Activated CD8-positive, alpha-beta memory T cell treated with anti-CD3 and anti-CD28 coated beads, Interleukin-2, amount 50 U/mL, for 24 hours (primary cell): Measurements from ENCODE around the gene ETNK2.

Experiments used
- DNase-seq: peaks from one replicate; pipeline ENCODE4 v3.0.0-alpha.2; 2020; ENCODE audit errors: extremely low read depth

Gene ETNK2

DNA sequence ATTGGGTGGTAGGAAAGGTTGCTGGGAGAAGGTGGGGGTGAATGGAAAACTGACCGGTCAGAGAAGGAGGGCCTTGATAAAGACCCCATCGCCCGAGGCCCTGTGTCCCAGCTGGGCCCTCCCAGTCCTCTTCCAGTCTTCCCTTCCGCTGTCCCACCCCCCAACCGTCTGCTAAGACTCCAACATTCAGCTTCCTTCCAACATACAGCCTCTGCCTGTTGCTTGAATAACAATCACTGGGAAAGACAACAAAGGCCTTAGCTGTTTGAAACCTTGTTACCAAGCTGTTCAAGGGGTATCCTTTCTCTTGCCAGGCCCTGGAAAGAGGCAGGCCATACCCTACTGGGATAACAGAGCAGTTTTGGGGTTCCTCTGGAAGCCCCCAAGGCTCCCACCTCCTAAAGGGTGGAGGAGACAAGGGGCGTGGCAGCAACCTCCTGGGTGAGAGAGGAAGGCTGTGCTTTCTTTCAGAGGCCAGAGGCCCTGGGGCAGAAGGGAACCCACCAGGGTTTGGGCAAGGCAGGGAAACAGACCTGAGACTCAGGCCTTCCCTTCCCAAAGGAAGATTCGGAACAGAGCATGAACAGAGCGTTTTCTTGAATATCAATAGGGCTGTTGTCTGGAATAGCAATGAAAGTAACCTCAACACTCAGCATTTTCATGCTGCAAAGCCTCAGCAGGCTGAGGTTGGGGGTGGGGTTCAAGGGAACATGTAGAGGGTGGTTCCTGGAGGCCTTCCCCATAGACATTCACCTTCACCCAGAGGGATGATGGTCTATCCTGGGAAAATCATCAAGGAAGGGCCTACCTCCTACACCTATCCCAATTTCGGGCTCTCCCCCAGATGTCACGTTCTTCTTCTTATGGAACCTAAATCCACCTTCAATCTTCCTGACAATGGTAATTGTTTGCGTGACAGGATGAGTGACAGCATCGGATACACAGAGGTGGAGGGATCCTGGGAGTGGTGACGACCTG, 4.1 kb downstream of the ETNK2 start:
- DNase-seq, result no peak

GRCh38 chr1:204146965-204147364, 4.9 kb downstream of the ETNK2 start:
- DNase-seq, result no peak

- DNase-seq, result no peak
These were observed 5.5 kb downstream of the ETNK2 start for GRCh38 chr1:204146309-204146708.

DNA sequence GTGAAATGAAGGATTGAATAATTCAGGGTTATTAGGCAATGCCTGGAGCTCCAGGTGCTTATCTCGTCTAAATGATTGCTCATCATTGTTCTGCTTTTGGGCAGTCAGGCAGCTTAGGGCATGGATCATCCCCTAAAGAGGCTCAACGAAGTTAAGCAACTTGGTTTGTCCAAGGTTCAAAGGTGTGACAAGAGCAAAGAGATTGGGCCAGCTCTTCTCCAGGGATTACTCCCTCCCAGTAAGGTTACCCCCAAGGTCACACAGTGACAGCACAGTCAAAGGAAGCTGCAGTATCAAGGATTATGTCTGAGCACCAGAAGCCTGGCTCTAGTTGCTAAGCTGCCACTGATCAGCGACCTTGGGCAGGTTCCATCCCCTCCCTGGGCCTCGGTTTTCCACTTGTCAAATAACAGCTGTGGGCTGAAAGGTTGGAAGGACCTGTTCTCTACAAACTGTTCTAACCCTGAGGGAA, 6.8 kb downstream of the ETNK2 start:
- DNase-seq, result no peak

DNA sequence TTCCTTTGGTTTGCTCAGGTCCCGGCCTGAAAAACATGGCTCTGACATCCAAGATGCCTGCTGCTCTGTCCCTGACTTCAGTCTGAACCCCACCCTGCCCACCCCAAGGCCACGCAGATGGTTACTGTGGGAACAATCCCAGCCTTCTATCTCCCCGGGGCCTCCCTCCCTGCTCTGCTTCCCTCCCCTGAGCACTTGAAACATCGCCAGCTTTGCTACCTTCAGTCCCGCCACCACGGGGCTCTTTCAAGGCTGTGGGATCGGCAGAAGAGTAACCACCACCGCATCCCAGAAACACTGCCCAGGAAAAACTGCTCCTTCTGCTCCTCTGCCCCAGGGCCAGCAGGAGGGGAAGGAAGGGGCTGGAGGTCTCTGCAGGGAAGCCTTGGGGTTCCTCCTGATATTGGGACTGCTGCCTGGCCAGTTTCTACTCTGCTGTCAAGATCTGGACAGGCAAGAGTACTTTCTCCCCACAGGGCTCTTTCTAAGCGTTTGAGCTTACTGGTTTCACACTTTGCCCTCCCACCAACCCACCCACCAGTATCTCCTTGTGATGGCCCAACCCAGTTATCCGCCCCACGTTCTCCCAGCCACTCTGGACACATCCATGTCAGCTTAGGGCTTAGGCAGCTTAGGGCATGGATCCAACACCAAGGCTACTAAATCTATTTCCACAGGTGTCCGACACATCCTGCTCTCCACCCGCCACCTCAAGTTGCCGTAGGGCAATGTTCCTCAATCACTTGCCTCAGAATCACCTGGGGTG, 8.4 kb downstream of the ETNK2 start:
- DNase-seq, result no peak

DNA sequence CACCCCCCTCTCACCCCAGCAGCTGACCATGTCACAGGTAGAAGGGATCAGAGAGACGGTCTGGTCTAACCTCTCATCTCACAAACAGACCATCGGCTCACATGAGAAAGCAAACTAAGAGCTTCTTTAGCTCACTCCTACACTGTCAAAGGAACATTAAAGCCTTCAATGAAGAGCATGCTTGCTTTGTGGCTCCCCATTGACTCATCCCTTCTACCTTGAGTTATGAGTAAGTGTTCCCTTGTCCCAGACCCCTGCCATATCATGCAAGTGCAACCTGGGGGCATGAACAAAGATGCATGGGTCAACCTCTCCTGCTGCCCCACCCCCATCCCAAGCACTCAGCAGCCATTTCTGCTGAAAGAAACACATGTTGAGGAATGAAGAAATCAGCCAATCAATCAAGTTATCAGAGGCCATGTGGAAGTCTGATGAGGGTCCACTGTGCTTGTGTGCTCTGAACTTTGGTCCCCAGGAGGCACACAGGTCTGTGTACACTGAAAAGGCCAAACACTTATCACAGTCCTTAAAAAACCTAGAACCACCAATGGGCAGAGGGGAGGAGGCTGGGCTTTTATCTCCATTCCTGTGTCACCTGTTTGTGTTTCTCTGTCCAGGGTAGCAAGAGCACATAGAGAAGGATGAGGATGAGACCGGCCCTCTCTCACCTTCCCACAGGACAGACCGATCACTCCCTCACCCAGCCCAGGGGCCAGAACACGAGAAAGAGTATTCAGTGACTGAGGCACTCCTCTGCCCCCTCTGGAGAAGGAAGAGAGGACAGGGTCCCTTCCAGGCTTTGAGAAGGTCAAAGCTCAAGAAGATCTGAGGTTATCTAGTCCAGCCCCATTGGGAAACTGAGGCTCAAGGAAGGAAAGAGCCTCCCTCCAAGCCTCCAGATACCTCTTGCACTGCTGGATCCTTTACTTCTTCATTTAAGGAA, 9.5 kb downstream of the ETNK2 start:
- DNase-seq, result no peak

- DNase-seq, result no peak
These were observed 10.7 kb downstream of the ETNK2 start for GRCh38 chr1:204141131-204141530.

GRCh38 chr1:204139952-204140351, 11.9 kb downstream of the ETNK2 start:
- no peak for DNase-seq

DNA sequence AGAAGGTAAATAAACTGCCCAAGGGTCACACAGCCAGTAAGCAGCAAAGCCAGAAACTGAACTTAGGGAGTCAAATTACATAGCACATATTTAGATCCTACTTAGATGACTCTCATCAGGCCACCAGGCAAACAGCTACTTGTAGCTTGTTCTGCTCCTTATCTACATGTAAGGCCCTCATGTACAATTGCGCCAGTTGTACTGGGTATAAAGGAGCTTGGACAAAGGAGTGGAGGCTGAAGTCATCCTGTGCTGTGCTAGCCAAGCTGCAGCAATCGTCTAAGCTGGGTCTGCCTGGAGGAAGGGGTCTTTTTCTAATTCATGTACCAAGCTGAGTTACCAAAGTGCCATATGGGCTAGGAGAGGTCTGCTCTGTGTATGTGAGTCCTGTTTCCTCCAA, 12.8 kb downstream of the ETNK2 start:
- DNase-seq, result no peak

DNA sequence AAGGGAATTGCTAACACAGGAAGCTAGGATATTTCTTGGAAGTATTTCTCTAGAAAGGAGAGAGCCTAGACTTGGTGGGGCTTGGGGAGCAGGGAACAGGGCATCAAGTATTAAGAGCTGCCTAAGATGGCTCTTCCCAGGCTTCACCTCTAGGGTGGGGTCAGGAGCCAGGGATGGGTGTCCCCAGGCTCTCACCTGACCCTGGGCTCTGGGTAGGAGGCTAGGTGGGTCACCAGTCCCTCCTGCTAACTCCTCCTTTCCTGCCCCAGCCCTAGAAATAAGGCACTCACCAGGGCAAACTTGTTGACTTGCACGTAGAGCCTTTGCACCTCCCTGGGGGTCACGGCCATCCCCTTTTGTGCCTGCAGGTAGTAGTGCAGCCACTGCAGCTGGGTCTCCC, 15.0 kb downstream of the ETNK2 start:
- no peak for DNase-seq

- no peak for DNase-seq
These were observed 17.7 kb downstream of the ETNK2 start for GRCh38 chr1:204134103-204134502.

DNA sequence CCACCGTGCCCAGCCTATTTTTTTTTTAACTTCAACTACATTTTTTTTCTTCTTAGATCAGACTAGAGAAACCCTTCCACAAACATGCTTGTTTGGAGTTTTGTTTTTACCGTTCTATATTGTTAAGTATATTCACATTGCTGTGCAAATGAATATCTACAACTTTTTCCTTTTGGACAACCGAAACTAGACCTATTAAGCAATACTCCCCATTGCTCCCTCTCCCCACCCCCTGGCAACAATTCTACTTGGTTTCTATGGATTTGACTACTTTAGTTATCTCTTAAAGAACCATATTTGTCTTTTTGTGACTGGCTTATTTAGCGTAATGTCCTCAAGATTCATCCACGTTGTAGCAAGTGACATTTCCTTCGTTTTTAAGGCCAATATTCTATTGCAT, 19.1 kb downstream of the ETNK2 start:
- no peak for DNase-seq

DNA sequence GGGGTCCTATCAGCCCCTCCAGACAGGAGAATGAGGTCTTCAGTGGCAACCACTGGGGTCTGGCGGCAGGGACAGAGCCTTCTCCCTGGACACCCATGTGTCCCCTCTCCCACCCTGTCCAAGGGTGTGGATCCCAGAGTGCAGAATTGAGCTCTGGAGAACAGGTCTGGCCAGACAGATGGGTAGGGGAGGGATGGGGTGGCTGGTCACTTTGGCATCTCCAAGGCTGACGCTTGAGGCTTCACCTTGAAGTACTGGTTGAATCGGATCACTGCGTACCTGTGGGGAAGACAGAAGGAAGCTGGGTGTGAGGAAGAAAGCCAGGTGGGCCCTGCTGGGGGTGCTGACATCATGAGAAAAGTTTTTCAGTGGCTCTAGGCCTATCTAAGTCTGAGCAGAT, 19.9 kb downstream of the ETNK2 start:
- DNase-seq, result no peak

DNA sequence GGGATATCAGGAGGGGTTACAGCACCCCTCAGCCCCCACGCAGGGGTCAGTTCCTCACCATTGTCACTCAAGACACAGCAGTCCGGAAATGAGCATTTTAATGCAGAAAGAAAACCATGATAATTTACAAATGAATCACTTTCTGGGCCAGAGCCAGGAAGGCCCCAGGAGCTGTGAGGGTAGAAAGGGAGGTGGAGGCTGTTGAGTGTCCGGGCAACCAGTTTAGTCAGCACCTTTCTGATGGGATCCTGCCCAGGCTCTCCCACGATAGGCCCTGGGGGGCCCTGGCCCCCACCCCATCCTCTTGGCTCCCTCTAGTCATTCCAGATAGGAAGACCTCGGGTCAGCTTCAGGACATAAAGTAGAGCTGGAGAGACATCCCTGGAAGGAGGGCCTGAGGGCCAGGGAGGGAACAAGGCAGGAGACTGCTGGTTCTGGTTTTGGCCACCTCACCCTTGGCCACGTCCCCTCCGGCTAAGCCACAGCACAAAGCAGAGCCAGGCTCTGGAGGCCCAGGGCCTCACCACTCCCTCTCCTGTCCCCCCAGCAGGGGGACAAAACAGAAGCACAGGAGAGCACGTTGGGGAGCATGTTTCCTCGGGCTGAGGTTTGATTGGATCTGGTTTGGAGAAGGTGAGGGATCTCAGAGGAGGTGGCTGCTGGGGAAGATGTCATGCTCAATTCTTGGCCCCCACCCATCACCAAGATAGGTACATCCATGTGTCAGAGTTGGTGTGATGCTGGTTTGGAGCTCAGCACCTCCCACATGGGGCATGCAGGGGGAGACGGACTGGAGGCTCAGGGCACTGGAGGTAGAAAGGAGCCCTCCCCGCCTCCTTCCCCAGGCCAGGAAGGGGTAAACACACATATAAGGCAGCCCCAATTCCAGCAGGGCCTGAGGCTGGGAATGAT, 20.6 kb downstream of the ETNK2 start:
- DNase-seq, result no peak

- DNase-seq, result no peak
These were observed 21.7 kb downstream of the ETNK2 start for GRCh38 chr1:204130178-204130577.

GRCh38 chr1:204128964-204129896, 22.6 kb downstream of the ETNK2 start:
- DNase-seq, result no peak

DNA sequence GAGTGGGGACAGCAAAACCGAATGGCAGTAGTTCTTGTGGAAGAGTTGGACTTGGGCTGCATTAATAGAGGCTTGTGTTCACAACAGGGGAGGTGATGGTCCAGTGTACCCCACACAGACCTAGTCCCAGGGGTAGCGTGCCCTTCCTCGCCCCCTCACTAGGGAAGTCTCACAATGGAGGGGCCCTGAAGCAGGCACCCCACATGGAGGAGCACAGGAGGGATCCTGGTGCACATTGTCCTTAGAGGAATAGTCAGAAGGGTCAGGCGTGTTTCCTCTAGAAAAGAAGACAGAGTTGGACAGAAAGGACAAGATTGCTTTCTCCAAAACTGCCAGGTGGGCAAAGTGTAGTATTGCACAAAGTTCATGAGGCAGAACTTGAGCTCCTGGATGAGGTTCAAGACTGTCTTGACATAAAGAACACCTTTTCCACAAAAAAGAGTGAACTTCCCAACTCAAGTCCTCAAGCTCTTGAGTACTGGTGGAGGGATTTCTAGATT, 23.3 kb downstream of the ETNK2 start:
- DNase-seq, result no peak

DNA sequence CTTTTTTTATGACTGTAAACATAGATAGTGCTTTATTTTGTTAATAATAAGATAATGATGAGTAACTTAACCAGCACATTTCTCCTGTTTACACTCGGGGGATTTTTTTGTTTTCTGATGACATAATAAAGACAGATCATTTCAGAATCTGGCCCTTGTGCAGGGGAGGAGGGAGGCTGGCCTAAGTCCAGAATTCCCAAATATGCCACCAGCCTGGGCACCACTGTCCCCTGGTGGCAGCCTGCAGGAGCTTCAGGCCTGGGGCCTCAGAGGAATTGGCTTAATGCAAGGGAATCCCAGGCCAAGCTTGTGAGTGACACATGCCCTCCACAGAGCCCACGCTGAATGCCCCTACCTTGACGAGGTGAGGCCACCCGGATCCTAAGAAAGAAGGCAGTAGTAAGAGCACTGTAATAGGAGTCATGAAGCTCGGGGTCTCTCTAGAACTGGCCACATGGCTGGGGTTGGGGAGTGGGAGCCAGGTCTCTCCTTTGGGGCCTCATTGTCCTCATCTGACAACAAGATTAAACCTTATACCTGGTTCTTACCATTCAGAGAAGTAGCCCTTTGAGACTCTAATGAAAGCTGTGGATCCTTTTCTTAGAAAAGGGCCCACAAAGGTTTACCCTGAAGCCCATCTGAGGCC, 24.1 kb downstream of the ETNK2 start:
- DNase-seq, result no peak

- no peak for DNase-seq
These were observed 24.9 kb downstream of the ETNK2 start for GRCh38 chr1:204126956-204127355.
